HCT116 (cell line): Measurements from ENCODE around the gene CRY1. TPM values are rescaled to one million over a fixed set of nuclear protein-coding genes. Genes with fewer than 3 reads are reported as not detected.

Experiments used
- ATAC-seq: fragments of 200-7000 bp; cut with Tn5 transposase; 2 replicates; pipeline ENCODE4 v1.9.1; 2020; ENCODE audit warnings: mild to moderate bottlenecking, moderate library complexity
- BruUV-seq: library from RNA; stranded (reverse); fragments of 400-500 nt; replicated peaks from 2 replicates; lab custom pipeline; 2021; lab: Mats Ljungman, UMichigan
- CTCF ChIA-PET: fragments of 300-600 bp; sonication (Branson Sonifier 250); formaldehyde crosslinking; loops from one replicate; lab custom pipeline; 2021; ENCODE audit warnings: antibody characterized with exemption; lab: Charles Lee
- POLR2A ChIA-PET: fragments of 300-600, 350-600 bp; sonication (Branson Sonifier 250); formaldehyde crosslinking; loops from one replicate; lab custom pipeline; 2021; ENCODE audit warnings: antibody characterized with exemption; lab: Charles Lee
- RAD21 ChIA-PET, 2 experiments: fragments of 300-600 bp; sonication (Branson Sonifier 250); formaldehyde crosslinking; loops; one replicate each; lab custom pipeline; 2023; ENCODE audit warnings: low total read pairs in 2 of 2; ENCODE audit not compliant: uncharacterized antibody in 2 of 2, unreplicated experiment in 2 of 2, low non-redundant PET in 1 of 2; lab: Charles Lee
- DNase-seq: peaks from one replicate; pipeline ENCODE4 v3.0.0-alpha.2; 2010; ENCODE audit warnings: low read depth, low spot score
- H2AFZ ChIP-seq: fragments of 200-600 bp; shearing (Covaris generic), sonication (generic); 2 replicates; pipeline ENCODE4 v1.6.1; 2017; ENCODE audit warnings: low read depth, mixed run types, mixed read lengths, antibody characterized with exemption, low read length; ENCODE audit not compliant: poor library complexity, severe bottlenecking
- H3K27ac ChIP-seq: 2 replicates; pipeline ENCODE4 v1.5.1; 2012; ENCODE audit warnings: low read depth, low read length
- H3K27me3 ChIP-seq: fragments of 200-600 bp; sonication (generic); 2 replicates; pipeline ENCODE4 v1.6.1; 2016; ENCODE audit warnings: mixed run types, low read length, mixed read lengths; ENCODE audit not compliant: insufficient read depth
- H3K36me3 ChIP-seq, 2 experiments: fragments of 200-500 bp in 1 of 2; fragments of 200-600 bp in 1 of 2; sonication (Bioruptor generic) in 1 of 2; sonication (generic) in 1 of 2; 2 replicates each; pipeline versions ENCODE4 v1.5.1 to v1.6.1; 2014 to 2016; ENCODE audit warnings: low read length in 2 of 2, inconsistent platforms in 1 of 2, mixed read lengths in 1 of 2, mixed run types in 1 of 2; ENCODE audit not compliant: insufficient read depth in 2 of 2, control insufficient read depth in 1 of 2
- H3K4me1 ChIP-seq, 2 experiments: fragments of 200-600 bp in 1 of 2; sonication (generic) in 1 of 2; 2 replicates each; pipeline versions ENCODE4 v1.5.1 to v1.6.1; 2012 to 2017; ENCODE audit warnings: low read length in 2 of 2, inconsistent platforms in 1 of 2, mild to moderate bottlenecking in 1 of 2, mixed read lengths in 1 of 2, mixed run types in 1 of 2, moderate library complexity in 1 of 2; ENCODE audit not compliant: insufficient read depth in 2 of 2, control insufficient read depth in 1 of 2
- H3K4me2 ChIP-seq: fragments of 200-600 bp; sonication (generic); 2 replicates; pipeline ENCODE4 v1.6.1; 2017; ENCODE audit warnings: mixed run types, low read length, mixed read lengths
- H3K4me3 ChIP-seq, 2 experiments: fragments of 200-600 bp in 1 of 2; sonication (generic) in 1 of 2; replicated peaks in 1 of 2; 2 replicates each; pipeline ENCODE4 v1.5.1; 2011 to 2016; ENCODE audit warnings: low read length in 2 of 2, control low read depth in 1 of 2, low read depth in 1 of 2, mild to moderate bottlenecking in 1 of 2, mixed read lengths in 1 of 2, mixed run types in 1 of 2
- H3K79me2 ChIP-seq: fragments of 200-600 bp; sonication (generic); 2 replicates; pipeline ENCODE4 v1.6.1; 2017; ENCODE audit warnings: mild to moderate bottlenecking, mixed run types, low read length, moderate library complexity, mixed read lengths; ENCODE audit not compliant: insufficient read depth
- H3K9ac ChIP-seq: fragments of 200-600 bp; sonication (generic); 2 replicates; pipeline ENCODE4 v1.6.1; 2016; ENCODE audit warnings: low read length, mixed read lengths
- H3K9me2 ChIP-seq: fragments of 200-600 bp; sonication (generic), shearing (Covaris generic); 2 replicates; pipeline ENCODE4 v1.6.1; 2017; ENCODE audit warnings: mixed run types, mild to moderate bottlenecking, moderate library complexity; ENCODE audit not compliant: insufficient read depth
- H3K9me3 ChIP-seq, 2 experiments: fragments of 200-500 bp in 1 of 2; fragments of 200-600 bp in 1 of 2; sonication (Bioruptor generic) in 1 of 2; sonication (generic) in 1 of 2; 2 replicates each; pipeline ENCODE4 v1.6.1; 2014 to 2017; ENCODE audit warnings: low read length in 2 of 2, mixed read lengths in 2 of 2, inconsistent platforms in 1 of 2, low read depth in 1 of 2, mild to moderate bottlenecking in 1 of 2, mixed run types in 1 of 2, moderate library complexity in 1 of 2; ENCODE audit not compliant: control insufficient read depth in 1 of 2, insufficient read depth in 1 of 2
- H4K20me1 ChIP-seq: fragments of 200-600 bp; sonication (generic), shearing (Covaris generic); 2 replicates; pipeline ENCODE4 v1.6.1; 2017; ENCODE audit warnings: mixed run types, mild to moderate bottlenecking, moderate library complexity; ENCODE audit not compliant: insufficient read depth
- CBX3 ChIP-seq: IDR thresholded peaks from 2 replicates; pipeline ENCODE4 v1.6.1; 2012; ENCODE audit warnings: low read depth
- CEBPB ChIP-seq: IDR thresholded peaks from 2 replicates; pipeline ENCODE4 v1.6.1; 2012; ENCODE audit warnings: low read depth
- CTCF ChIP-seq, 3 experiments: fragments of 200-600 bp in 1 of 3; sonication (generic) in 1 of 3; IDR thresholded peaks in 2 of 3; conservative IDR thresholded peaks in 1 of 3; 2 replicates each; pipeline ENCODE4 v1.5.1; 2012 to 2017; ENCODE audit warnings: low read depth in 2 of 3, low read length in 2 of 3, antibody characterized with exemption in 1 of 3, borderline replicate concordance in 1 of 3, control low read depth in 1 of 3, mild to moderate bottlenecking in 1 of 3, mixed read lengths in 1 of 3, mixed run types in 1 of 3, moderate library complexity in 1 of 3; ENCODE audit not compliant: insufficient read depth in 1 of 3
- RAD21 ChIP-seq: IDR thresholded peaks from 2 replicates; pipeline ENCODE4 v1.6.1; 2012; ENCODE audit warnings: low read depth, mild to moderate bottlenecking
- ZNF274 ChIP-seq: fragments of 200-500 bp; sonication (Bioruptor generic); IDR thresholded peaks from 2 replicates; pipeline ENCODE4 v1.6.1; 2014; ENCODE audit warnings: mild to moderate bottlenecking, low read depth, low read length, inconsistent platforms
- intact Hi-C: fragments of 100-400 bp; cut with micrococcal nuclease; formaldehyde crosslinking; loops from 2 replicates; pipeline ENCODE4 v1.10.0; 2022
- total RNA-seq: library from RNA; stranded (reverse); gene quantifications from one replicate; pipeline ENCODE4 v1.2.1, GENCODE V29; 2021; ENCODE audit not compliant: unreplicated experiment

CRY1 gene
- total RNA-seq, 1 experiment from 2014 or later: 16.3 TPM

- CTCF ChIA-PET: interaction anchor here (4.7 to 11.6 kb wide), 2 partner anchors 268 to 475 kb away, joined by 58 to 141 read pairs; no protein-coding TSS in a partner anchor
These were observed 41.2 kb upstream of the CRY1 start for GRCh38 chr12:107134558-107134957.

More at GRCh38 chr12:107134558-107134957, 41.2 kb upstream of the CRY1 start:
- Histone ChIP-seq H3K9me3 (no peaks in the 10 kb centered on the region), H3K27me3 (no peaks in the 10 kb centered on the region), H3K36me3 (no peaks in the 10 kb centered on the region), H3K27ac (no peak overlapping the region), H3K4me3 (no peak overlapping the region), H3K4me2 (peak overlapping the region; percentile 2; the same call in 1 of the 2 replicates), H2AFZ (peak overlapping the region; percentile 32), H3K4me1 (peaks cover 0 to 9% of the 10 kb centered on the region in 2 experiments; a peak in 2 of 4 replicates), H3K9ac (no peak overlapping the region), H3K79me2 (no peaks in the 10 kb centered on the region), H3K9me2 (no peaks in the 10 kb centered on the region), H4K20me1 (no peaks in the 10 kb centered on the region)
- ATAC-seq: peak; percentile 75
- 0 out of 2 replicates have a peak, but pooled peaks have one; percentile 19 for TF ChIP-seq CEBPB
- peak; percentile 34; the same call in 1 of the 2 replicates for TF ChIP-seq RAD21
- no peak for TF ChIP-seq ZNF274
- peak; percentile 56; the same call in 1 of the 2 replicates for TF ChIP-seq CBX3
- peak; percentile 77 to 89 (median 78) for TF ChIP-seq CTCF (IDR thresholded peaks at IDR 0.05 in 2 of 3, conservative IDR thresholded peaks at IDR 0.05 in 1 of 3; ENCODE audit: borderline replicate concordance in 1 of 3, insufficient read depth in 1 of 3, low read depth in 2 of 3, low read length in 2 of 3)
- POLR2A ChIA-PET: no interaction called here
- no TSS peak for BruUV-seq
- RAD21 ChIA-PET: no interaction called here
- DNase-seq: peak; percentile 75
- intact Hi-C loops: no loop called here
